HCT116 (cell line): Measurements from ENCODE around the gene ALDH2. TPM values are rescaled to one million over a fixed set of nuclear protein-coding genes. Genes with fewer than 3 reads are reported as not detected.
"Not testable (repeated sequence)": the region's sequence is repeated elsewhere in the genome, so short reads cannot be mapped to it uniquely, and the experiment has no call there.

Experiments used
- ATAC-seq: fragments of 200-7000 bp; cut with Tn5 transposase; 2 replicates; pipeline ENCODE4 v1.9.1; 2020; ENCODE audit warnings: mild to moderate bottlenecking, moderate library complexity
- BruUV-seq: library from RNA; stranded (reverse); fragments of 400-500 nt; replicated peaks from 2 replicates; lab custom pipeline; 2021; lab: Mats Ljungman, UMichigan
- CTCF ChIA-PET: fragments of 300-600 bp; sonication (Branson Sonifier 250); formaldehyde crosslinking; loops from one replicate; lab custom pipeline; 2021; ENCODE audit warnings: antibody characterized with exemption; lab: Charles Lee
- POLR2A ChIA-PET: fragments of 300-600, 350-600 bp; sonication (Branson Sonifier 250); formaldehyde crosslinking; loops from one replicate; lab custom pipeline; 2021; ENCODE audit warnings: antibody characterized with exemption; lab: Charles Lee
- RAD21 ChIA-PET, 2 experiments: fragments of 300-600 bp; sonication (Branson Sonifier 250); formaldehyde crosslinking; loops; one replicate each; lab custom pipeline; 2023; ENCODE audit warnings: low total read pairs in 2 of 2; ENCODE audit not compliant: uncharacterized antibody in 2 of 2, unreplicated experiment in 2 of 2, low non-redundant PET in 1 of 2; lab: Charles Lee
- DNase-seq: peaks from one replicate; pipeline ENCODE4 v3.0.0-alpha.2; 2010; ENCODE audit warnings: low read depth, low spot score
- H2AFZ ChIP-seq: fragments of 200-600 bp; shearing (Covaris generic), sonication (generic); 2 replicates; pipeline ENCODE4 v1.6.1; 2017; ENCODE audit warnings: low read depth, mixed run types, mixed read lengths, antibody characterized with exemption, low read length; ENCODE audit not compliant: poor library complexity, severe bottlenecking
- H3K27ac ChIP-seq: 2 replicates; pipeline ENCODE4 v1.5.1; 2012; ENCODE audit warnings: low read depth, low read length
- H3K27me3 ChIP-seq: fragments of 200-600 bp; sonication (generic); 2 replicates; pipeline ENCODE4 v1.6.1; 2016; ENCODE audit warnings: mixed run types, low read length, mixed read lengths; ENCODE audit not compliant: insufficient read depth
- H3K36me3 ChIP-seq, 2 experiments: fragments of 200-500 bp in 1 of 2; fragments of 200-600 bp in 1 of 2; sonication (Bioruptor generic) in 1 of 2; sonication (generic) in 1 of 2; 2 replicates each; pipeline versions ENCODE4 v1.5.1 to v1.6.1; 2014 to 2016; ENCODE audit warnings: low read length in 2 of 2, inconsistent platforms in 1 of 2, mixed read lengths in 1 of 2, mixed run types in 1 of 2; ENCODE audit not compliant: insufficient read depth in 2 of 2, control insufficient read depth in 1 of 2
- H3K4me1 ChIP-seq, 2 experiments: fragments of 200-600 bp in 1 of 2; sonication (generic) in 1 of 2; 2 replicates each; pipeline versions ENCODE4 v1.5.1 to v1.6.1; 2012 to 2017; ENCODE audit warnings: low read length in 2 of 2, inconsistent platforms in 1 of 2, mild to moderate bottlenecking in 1 of 2, mixed read lengths in 1 of 2, mixed run types in 1 of 2, moderate library complexity in 1 of 2; ENCODE audit not compliant: insufficient read depth in 2 of 2, control insufficient read depth in 1 of 2
- H3K4me2 ChIP-seq: fragments of 200-600 bp; sonication (generic); 2 replicates; pipeline ENCODE4 v1.6.1; 2017; ENCODE audit warnings: mixed run types, low read length, mixed read lengths
- H3K4me3 ChIP-seq, 2 experiments: fragments of 200-600 bp in 1 of 2; sonication (generic) in 1 of 2; replicated peaks in 1 of 2; 2 replicates each; pipeline ENCODE4 v1.5.1; 2011 to 2016; ENCODE audit warnings: low read length in 2 of 2, control low read depth in 1 of 2, low read depth in 1 of 2, mild to moderate bottlenecking in 1 of 2, mixed read lengths in 1 of 2, mixed run types in 1 of 2
- H3K79me2 ChIP-seq: fragments of 200-600 bp; sonication (generic); 2 replicates; pipeline ENCODE4 v1.6.1; 2017; ENCODE audit warnings: mild to moderate bottlenecking, mixed run types, low read length, moderate library complexity, mixed read lengths; ENCODE audit not compliant: insufficient read depth
- H3K9ac ChIP-seq: fragments of 200-600 bp; sonication (generic); 2 replicates; pipeline ENCODE4 v1.6.1; 2016; ENCODE audit warnings: low read length, mixed read lengths
- H3K9me2 ChIP-seq: fragments of 200-600 bp; sonication (generic), shearing (Covaris generic); 2 replicates; pipeline ENCODE4 v1.6.1; 2017; ENCODE audit warnings: mixed run types, mild to moderate bottlenecking, moderate library complexity; ENCODE audit not compliant: insufficient read depth
- H3K9me3 ChIP-seq, 2 experiments: fragments of 200-500 bp in 1 of 2; fragments of 200-600 bp in 1 of 2; sonication (Bioruptor generic) in 1 of 2; sonication (generic) in 1 of 2; 2 replicates each; pipeline ENCODE4 v1.6.1; 2014 to 2017; ENCODE audit warnings: low read length in 2 of 2, mixed read lengths in 2 of 2, inconsistent platforms in 1 of 2, low read depth in 1 of 2, mild to moderate bottlenecking in 1 of 2, mixed run types in 1 of 2, moderate library complexity in 1 of 2; ENCODE audit not compliant: control insufficient read depth in 1 of 2, insufficient read depth in 1 of 2
- H4K20me1 ChIP-seq: fragments of 200-600 bp; sonication (generic), shearing (Covaris generic); 2 replicates; pipeline ENCODE4 v1.6.1; 2017; ENCODE audit warnings: mixed run types, mild to moderate bottlenecking, moderate library complexity; ENCODE audit not compliant: insufficient read depth
- EGR1 ChIP-seq: IDR thresholded peaks from 2 replicates; pipeline ENCODE4 v1.6.1; 2012; ENCODE audit warnings: low read depth
- EZH2 ChIP-seq: fragments of 200-600 bp; sonication (generic); IDR thresholded peaks from 2 replicates; pipeline ENCODE4 v1.6.1; 2017; ENCODE audit warnings: antibody characterized with exemption, mixed run types
- EZH2phosphoT487 ChIP-seq: fragments of 200-600 bp; IDR thresholded peaks from 2 replicates; pipeline ENCODE4 v1.6.1; 2018; ENCODE audit warnings: antibody characterized with exemption, borderline replicate concordance
- FOSL1 ChIP-seq: IDR thresholded peaks from 2 replicates; pipeline ENCODE4 v1.6.1; 2012; ENCODE audit warnings: low read depth
- JUND ChIP-seq: IDR thresholded peaks from 2 replicates; pipeline ENCODE4 v1.6.1; 2012
- RAD21 ChIP-seq: IDR thresholded peaks from 2 replicates; pipeline ENCODE4 v1.6.1; 2012; ENCODE audit warnings: low read depth, mild to moderate bottlenecking
- SIN3A ChIP-seq: IDR thresholded peaks from 2 replicates; pipeline ENCODE4 v1.6.1; 2012; ENCODE audit warnings: low read depth
- YY1 ChIP-seq: IDR thresholded peaks from 2 replicates; pipeline ENCODE4 v1.6.1; 2011; ENCODE audit warnings: low read length, low read depth, moderate library complexity, mild to moderate bottlenecking; ENCODE audit not compliant: insufficient replicate concordance; ENCODE audit errors: extremely low read depth
- intact Hi-C: fragments of 100-400 bp; cut with micrococcal nuclease; formaldehyde crosslinking; loops from 2 replicates; pipeline ENCODE4 v1.10.0; 2022
- total RNA-seq: library from RNA; stranded (reverse); gene quantifications from one replicate; pipeline ENCODE4 v1.2.1, GENCODE V29; 2021; ENCODE audit not compliant: unreplicated experiment
- TF ChIP-seq, protein P1 (sequence below), 3 experiments: fragments of 200-600 bp in 1 of 3; sonication (generic) in 1 of 3; IDR thresholded peaks in 2 of 3; conservative IDR thresholded peaks in 1 of 3; 2 replicates each; pipeline ENCODE4 v1.5.1; 2012 to 2017; ENCODE audit warnings: low read depth in 2 of 3, low read length in 2 of 3, antibody characterized with exemption in 1 of 3, borderline replicate concordance in 1 of 3, control low read depth in 1 of 3, mild to moderate bottlenecking in 1 of 3, mixed read lengths in 1 of 3, mixed run types in 1 of 3, moderate library complexity in 1 of 3; ENCODE audit not compliant: insufficient read depth in 1 of 3
- TF ChIP-seq, protein P2 (sequence below): IDR thresholded peaks from 2 replicates; pipeline ENCODE4 v1.6.1; 2012

Gene ALDH2
- total RNA-seq, 1 experiment from 2014 or later, result 32.9 TPM

DNA sequence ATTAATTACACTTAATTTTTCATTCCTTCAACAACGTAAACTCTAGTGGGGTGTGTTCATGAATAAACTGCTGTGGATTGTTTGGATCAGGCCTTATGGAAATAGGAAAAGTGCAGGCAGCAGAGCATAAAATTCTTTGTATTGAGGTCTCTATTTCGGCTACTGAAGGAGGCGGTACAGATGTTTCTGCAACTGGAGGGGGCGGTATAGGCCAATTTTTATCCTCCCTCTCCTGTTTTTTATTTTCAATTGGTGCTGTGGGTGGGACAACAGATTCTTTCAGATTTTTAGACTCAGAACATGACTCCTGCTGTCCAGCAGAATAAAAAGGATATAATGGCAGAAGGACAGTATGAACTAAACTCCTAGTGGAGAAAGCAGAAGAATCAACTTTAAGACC, 57.6 kb downstream of the ALDH2 start:
- TF ChIP-seq, protein P1, sequence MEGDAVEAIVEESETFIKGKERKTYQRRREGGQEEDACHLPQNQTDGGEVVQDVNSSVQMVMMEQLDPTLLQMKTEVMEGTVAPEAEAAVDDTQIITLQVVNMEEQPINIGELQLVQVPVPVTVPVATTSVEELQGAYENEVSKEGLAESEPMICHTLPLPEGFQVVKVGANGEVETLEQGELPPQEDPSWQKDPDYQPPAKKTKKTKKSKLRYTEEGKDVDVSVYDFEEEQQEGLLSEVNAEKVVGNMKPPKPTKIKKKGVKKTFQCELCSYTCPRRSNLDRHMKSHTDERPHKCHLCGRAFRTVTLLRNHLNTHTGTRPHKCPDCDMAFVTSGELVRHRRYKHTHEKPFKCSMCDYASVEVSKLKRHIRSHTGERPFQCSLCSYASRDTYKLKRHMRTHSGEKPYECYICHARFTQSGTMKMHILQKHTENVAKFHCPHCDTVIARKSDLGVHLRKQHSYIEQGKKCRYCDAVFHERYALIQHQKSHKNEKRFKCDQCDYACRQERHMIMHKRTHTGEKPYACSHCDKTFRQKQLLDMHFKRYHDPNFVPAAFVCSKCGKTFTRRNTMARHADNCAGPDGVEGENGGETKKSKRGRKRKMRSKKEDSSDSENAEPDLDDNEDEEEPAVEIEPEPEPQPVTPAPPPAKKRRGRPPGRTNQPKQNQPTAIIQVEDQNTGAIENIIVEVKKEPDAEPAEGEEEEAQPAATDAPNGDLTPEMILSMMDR (IDR thresholded peaks at IDR 0.05 in 2 of 3, conservative IDR thresholded peaks at IDR 0.05 in 1 of 3; ENCODE audit: borderline replicate concordance in 1 of 3, insufficient read depth in 1 of 3, low read depth in 2 of 3, low read length in 2 of 3), result peak; percentile 47 to 64 (median 59)
- TF ChIP-seq RAD21, result peak; percentile 78
- BruUV-seq, POLR2A ChIA-PET, H3K36me3 ChIP-seq, H3K27ac ChIP-seq, H3K9me2 ChIP-seq, H3K27me3 ChIP-seq, H4K20me1 ChIP-seq, H3K4me2 ChIP-seq, DNase-seq, H3K79me2 ChIP-seq, H3K4me1 ChIP-seq, H3K9ac ChIP-seq, H3K9me3 ChIP-seq, H3K4me3 ChIP-seq, CTCF ChIA-PET: not testable (repeated sequence)
- ATAC-seq, result peak; percentile 61
- intact Hi-C loops, result loop anchor here (1.0 to 10.0 kb wide), 4 partner anchors 190 to 587 kb away; no protein-coding TSS in a partner anchor
- RAD21 ChIA-PET, result interaction anchor here in 1 of 2 experiments (0.7 kb wide), 1 partner anchor 102 kb away, joined by 3 read pairs; no protein-coding TSS in a partner anchor
- H2AFZ ChIP-seq, result peak overlapping the region; percentile 68

DNA sequence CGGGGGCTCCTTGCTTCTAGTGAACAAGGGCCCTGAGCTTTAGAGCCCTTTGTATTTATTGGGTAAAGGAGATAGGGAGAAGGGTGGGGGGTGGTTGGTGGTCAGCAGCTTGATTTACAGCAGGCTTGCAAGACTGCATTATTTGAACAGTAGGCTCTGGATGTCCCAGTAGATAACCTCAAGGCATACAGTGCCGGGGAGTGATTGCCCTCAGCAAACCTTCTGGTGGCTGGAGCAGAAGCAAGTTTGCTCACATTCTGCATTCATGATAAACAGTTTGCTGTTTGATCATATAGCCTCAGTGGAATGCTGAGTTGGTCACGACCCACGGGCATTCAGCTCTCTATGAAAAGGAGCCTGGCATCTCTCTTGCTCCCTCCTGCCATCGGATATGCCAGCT, 58.8 kb downstream of the ALDH2 start:
- H3K79me2 ChIP-seq, result no peaks in the 10 kb centered on the region
- no peaks in the 10 kb centered on the region for H4K20me1 ChIP-seq
- no peaks in the 10 kb centered on the region for H3K36me3 ChIP-seq
- no peak overlapping the region for H3K27ac ChIP-seq
- RAD21 ChIA-PET, result no interaction called here
- DNase-seq, result no peak
- H3K9ac ChIP-seq, result no peak overlapping the region
- H2AFZ ChIP-seq, result no peak overlapping the region
- no TSS peak for BruUV-seq
- no peak overlapping the region for H3K4me3 ChIP-seq
- CTCF ChIA-PET, result interaction anchor here (1.9 kb wide), 1 partner anchor 13 kb away, joined by 7 read pairs; no protein-coding TSS in a partner anchor
- H3K27me3 ChIP-seq, result no peaks in the 10 kb centered on the region
- H3K9me3 ChIP-seq, result no peaks in the 10 kb centered on the region
- H3K4me1 ChIP-seq, result no peaks in the 10 kb centered on the region
- intact Hi-C loops, result loop anchor here (10.0 kb wide), 1 partner anchor 369 kb away; no protein-coding TSS in a partner anchor
- POLR2A ChIA-PET, result no interaction called here
- no peaks in the 10 kb centered on the region for H3K9me2 ChIP-seq
- TF ChIP-seq SIN3A, result no peak
- no peak for TF ChIP-seq EZH2
- TF ChIP-seq, protein P2, sequence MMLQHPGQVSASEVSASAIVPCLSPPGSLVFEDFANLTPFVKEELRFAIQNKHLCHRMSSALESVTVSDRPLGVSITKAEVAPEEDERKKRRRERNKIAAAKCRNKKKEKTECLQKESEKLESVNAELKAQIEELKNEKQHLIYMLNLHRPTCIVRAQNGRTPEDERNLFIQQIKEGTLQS, result no peak
- no peak for TF ChIP-seq EZH2phosphoT487
- TF ChIP-seq FOSL1, result no peak
- TF ChIP-seq JUND, result no peak
- no peak for TF ChIP-seq YY1
- no peak for TF ChIP-seq EGR1
- ATAC-seq, result no peak
- no peak overlapping the region for H3K4me2 ChIP-seq
